ENCODE results near the gene PPP6R1.

GRCh38 chr19:55308281-55308680 is 49.5 kb upstream of the PPP6R1 start:
- TF ChIP-seq CTCF (IDR thresholded peaks at IDR 0.05) (no peak), SIN3A (IDR thresholded peaks at IDR 0.05; ENCODE audit: borderline replicate concordance, insufficient read depth, low read depth, low read length) (no peak), POLR2AphosphoS5 (IDR thresholded peaks at IDR 0.05; ENCODE audit: low read depth, low read length) (no peak)

Data from Panc1 (cell line).